Endothelial cell of umbilical vein (primary cell): ENCODE results near the gene PARP8. TPM values are rescaled to one million over a fixed set of nuclear protein-coding genes. Genes with fewer than 3 reads are reported as not detected.

Experiments
- BruUV-seq: library from RNA; stranded (reverse); fragments of 400-500 nt; replicated peaks from 2 replicates; lab custom pipeline; 2021; lab: Mats Ljungman, UMichigan
- CTCF ChIA-PET: fragments of 300-600, 350-600 bp; sonication (Branson Sonifier 250); formaldehyde crosslinking; loops from one replicate; lab custom pipeline; 2021; ENCODE audit warnings: antibody characterized with exemption, inconsistent platforms; lab: Charles Lee
- POLR2A ChIA-PET: fragments of 300-600, 350-600 bp; sonication (Branson Sonifier 250); formaldehyde crosslinking; loops from one replicate; lab custom pipeline; 2021; ENCODE audit warnings: antibody characterized with exemption, inconsistent platforms; lab: Charles Lee
- DNase-seq: peaks from one replicate; pipeline ENCODE4 v3.0.0-alpha.2; 2011; ENCODE audit warnings: low read depth, low spot score
- FAIRE-seq: peaks from 2 replicates; lab custom pipeline; 2011; peaks lifted over from hg19 to GRCh38; lab: Jason Lieb, UNC
- H2AFZ ChIP-seq: 2 replicates; pipeline ENCODE4 v1.6.0; 2012; ENCODE audit warnings: low read depth, low read length, control low read depth, inconsistent platforms
- H3K27ac ChIP-seq: 2 replicates; pipeline ENCODE4 v1.5.1; 2011; ENCODE audit warnings: low read depth, mild to moderate bottlenecking, control low read depth, low read length, moderate library complexity; ENCODE audit not compliant: insufficient read depth
- H3K27me3 ChIP-seq, 2 experiments: 2 replicates each; pipeline versions ENCODE4 v1.6.0 to v1.6.1; 2011; ENCODE audit warnings: low read length in 2 of 2, mixed read lengths in 1 of 2; ENCODE audit not compliant: control insufficient read depth in 2 of 2, insufficient read depth in 2 of 2
- H3K36me3 ChIP-seq, 2 experiments: 2 replicates in 1 of 2; 3 replicates in 1 of 2; pipeline ENCODE4 v1.5.1; 2011; ENCODE audit warnings: low read length in 2 of 2, mild to moderate bottlenecking in 1 of 2, moderate library complexity in 1 of 2; ENCODE audit not compliant: control insufficient read depth in 2 of 2, insufficient read depth in 2 of 2; ENCODE audit errors: extremely low read depth in 1 of 2
- H3K4me1 ChIP-seq: 3 replicates; pipeline ENCODE4 v1.5.1; 2011; ENCODE audit warnings: mild to moderate bottlenecking, low read length; ENCODE audit not compliant: control insufficient read depth, insufficient read depth; ENCODE audit errors: extremely low read depth
- H3K4me2 ChIP-seq: 2 replicates; pipeline ENCODE4 v1.6.1; 2011; ENCODE audit warnings: low read length, control low read depth, mixed read lengths; ENCODE audit not compliant: insufficient read depth
- H3K4me3 ChIP-seq, 3 experiments: fragments of 200-600 bp in 1 of 3; sonication (generic), shearing (Covaris generic) in 1 of 3; replicated peaks in 1 of 3; 2 replicates each; pipeline ENCODE4 v1.5.1; 2011 to 2016; ENCODE audit warnings: control low read depth in 3 of 3, low read length in 3 of 3, mild to moderate bottlenecking in 2 of 3, inconsistent platforms in 1 of 3, low read depth in 1 of 3, moderate library complexity in 1 of 3; ENCODE audit not compliant: insufficient read depth in 1 of 3
- H3K79me2 ChIP-seq: 2 replicates; pipeline ENCODE4 v1.6.0; 2012; ENCODE audit warnings: low read length, inconsistent platforms; ENCODE audit not compliant: control insufficient read depth, insufficient read depth
- H3K9ac ChIP-seq: replicated peaks from 2 replicates; pipeline ENCODE3; 2011; ENCODE audit warnings: low read length, control low read depth; ENCODE audit not compliant: insufficient read depth; ENCODE audit errors: extremely low read depth
- H3K9me1 ChIP-seq: replicated peaks from 3 replicates; pipeline ENCODE4 v1.6.0; 2011; ENCODE audit warnings: mild to moderate bottlenecking, low read length; ENCODE audit not compliant: control insufficient read depth, insufficient read depth; ENCODE audit errors: extremely low read depth
- H3K9me3 ChIP-seq: replicated peaks from 2 replicates; pipeline ENCODE4 v1.5.1; 2012; ENCODE audit warnings: low read length, inconsistent platforms; ENCODE audit not compliant: control insufficient read depth, insufficient read depth
- H4K20me1 ChIP-seq: replicated peaks from 2 replicates; pipeline ENCODE3; 2011; ENCODE audit warnings: mild to moderate bottlenecking, low read length; ENCODE audit not compliant: control insufficient read depth, insufficient read depth; ENCODE audit errors: extremely low read depth
- EZH2 ChIP-seq: IDR thresholded peaks from 2 replicates; pipeline ENCODE4 v1.6.1; 2012; ENCODE audit warnings: borderline replicate concordance, low read depth, mild to moderate bottlenecking, moderate library complexity, low read length, inconsistent platforms; ENCODE audit not compliant: severe bottlenecking
- FOS ChIP-seq: IDR thresholded peaks from 2 replicates; pipeline ENCODE4 v1.6.1; 2011; ENCODE audit warnings: mild to moderate bottlenecking, low read length, moderate library complexity, borderline replicate concordance; ENCODE audit not compliant: insufficient read depth
- GATA2 ChIP-seq: IDR thresholded peaks from 2 replicates; pipeline ENCODE4 v1.7.0; 2011; ENCODE audit warnings: low read depth, mild to moderate bottlenecking, moderate library complexity, mixed read lengths, low read length; ENCODE audit not compliant: insufficient read length, insufficient read depth
- JUN ChIP-seq: IDR thresholded peaks from 2 replicates; pipeline ENCODE4 v1.6.1; 2011; ENCODE audit warnings: borderline replicate concordance, low read depth; ENCODE audit not compliant: insufficient read length, insufficient read depth
- MYC ChIP-seq: IDR thresholded peaks from one replicate; pipeline ENCODE4 v1.6.1; 2011; ENCODE audit warnings: mild to moderate bottlenecking, low read depth, low read length
- POLR2A ChIP-seq: IDR thresholded peaks from 2 replicates; pipeline ENCODE4 v1.6.1; 2012; ENCODE audit warnings: low read depth, mild to moderate bottlenecking, control low read depth, low read length
- POLR2AphosphoS5 ChIP-seq: IDR thresholded peaks from 2 replicates; pipeline ENCODE4 v1.6.1; 2012; ENCODE audit warnings: low read depth, mild to moderate bottlenecking, control low read depth, low read length, moderate library complexity; ENCODE audit not compliant: insufficient read depth
- dilution Hi-C: fragments of 300-500 bp; cut with MboI; formaldehyde crosslinking; loops from one replicate; pipeline ENCODE4 v1.15.0; 2019; ENCODE audit warnings: low sequenced_read_pairs; ENCODE audit not compliant: extremely low pct_ligation_motif_present
- intact Hi-C: fragments of 100-400 bp; cut with micrococcal nuclease; formaldehyde crosslinking; loops from one replicate; pipeline ENCODE4 v1.10.0; 2022
- polyA plus RNA-seq, 4 experiments: library from polyadenylated mRNA; depleted of rRNA in 3 of 4; stranded (reverse) in 3 of 4; unstranded in 1 of 4; fragments of >200 nt; gene quantifications; 2 replicates each; pipeline versions ENCODE4 v1.2.1 to v1.2.3, GENCODE V29; 2011 to 2012; ENCODE audit warnings: missing spikeins in 1 of 4
- total RNA-seq: library from RNA; stranded (reverse); gene quantifications from 2 replicates; pipeline ENCODE4 v1.2.3, GENCODE V29; 2021
- TF ChIP-seq, protein P1 (sequence below): IDR thresholded peaks from 2 replicates; pipeline ENCODE4 v1.6.1; 2011; ENCODE audit not compliant: insufficient read depth, insufficient read length
- TF ChIP-seq, protein P2 (sequence below), 2 donors: IDR thresholded peaks; 1 replicate in 1 of 2; 2 replicates in 1 of 2; pipeline ENCODE4 v1.5.1; 2011; ENCODE audit warnings: low read length in 2 of 2, mild to moderate bottlenecking in 2 of 2, moderate library complexity in 2 of 2, control low read depth in 1 of 2, inconsistent platforms in 1 of 2, low read depth in 1 of 2; ENCODE audit not compliant: insufficient read depth in 1 of 2; ENCODE audit errors: extremely low read depth in 1 of 2

PARP8 gene
- total and polyA plus RNA-seq, 2 donors (not counting 3 experiments of a cell fraction or from before 2014, with no cell fraction given) = 0.03 to 0.60 TPM

DNA sequence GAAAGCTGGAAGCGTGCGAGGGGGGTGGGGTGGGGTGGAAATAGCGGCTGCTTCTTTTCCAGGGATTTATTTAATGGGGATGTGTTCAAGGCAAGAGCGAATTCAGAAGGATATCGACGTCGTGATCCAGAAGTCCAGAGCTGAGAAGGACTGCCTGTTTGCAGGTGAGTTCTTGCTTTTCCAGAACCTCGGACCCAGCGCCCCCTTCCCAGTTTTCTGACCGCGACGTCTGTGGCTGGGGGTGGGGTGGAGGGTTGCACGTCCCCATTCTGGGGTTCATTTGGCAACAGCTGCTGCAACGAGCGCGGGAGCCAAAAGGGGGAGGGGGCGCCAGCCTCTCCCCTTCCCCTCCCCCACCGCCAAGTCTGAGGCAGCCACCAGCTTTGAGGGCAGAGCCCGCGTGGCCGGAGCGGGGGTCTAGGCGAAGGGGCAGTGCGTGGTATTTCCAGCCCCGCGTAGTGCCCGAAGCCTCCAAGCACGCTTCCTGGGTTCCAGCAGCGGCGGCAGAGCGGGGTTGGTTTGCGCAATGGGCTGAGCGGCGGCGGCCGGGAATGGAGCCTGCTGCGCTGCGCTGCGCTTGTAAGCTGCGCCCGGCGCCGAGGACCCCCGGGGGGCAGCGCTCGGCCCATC is 701 bp downstream of the PARP8 start:
- H3K27me3 ChIP-seq = peaks cover 4 to 10% of the 10 kb centered on the region in 2 experiments
- dilution Hi-C loops = no loop called here
- POLR2A ChIA-PET = no interaction called here

More for the DNA sequence above, 701 bp downstream of the PARP8 start:
- Histone ChIP-seq H3K9me1 (no peaks in the 10 kb centered on the region), H3K4me3 (peak overlapping the region; percentile 51 to 67 (median 52)), H3K4me1 (peaks cover 8% of the 10 kb centered on the region), H2AFZ (peak overlapping the region; percentile 81), H3K36me3 (no peaks in the 10 kb centered on the region), H3K9ac (peak overlapping the region; percentile 37), H4K20me1 (no peaks in the 10 kb centered on the region), H3K79me2 (no peaks in the 10 kb centered on the region), H3K9me3 (no peaks in the 10 kb centered on the region), H3K27ac (no peak overlapping the region), H3K4me2 (peak overlapping the region; percentile 85)
- DNase-seq (peak; percentile 4), FAIRE-seq (no peak)
- BruUV-seq = no TSS peak
- TF ChIP-seq MYC (no peak), JUN (no peak), POLR2A (no peak), EZH2 (no peak), GATA2 (no peak), FOS (no peak), POLR2AphosphoS5 (no peak)
- TF ChIP-seq, protein P1, sequence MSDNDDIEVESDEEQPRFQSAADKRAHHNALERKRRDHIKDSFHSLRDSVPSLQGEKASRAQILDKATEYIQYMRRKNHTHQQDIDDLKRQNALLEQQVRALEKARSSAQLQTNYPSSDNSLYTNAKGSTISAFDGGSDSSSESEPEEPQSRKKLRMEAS = no peak
- TF ChIP-seq, protein P2, sequence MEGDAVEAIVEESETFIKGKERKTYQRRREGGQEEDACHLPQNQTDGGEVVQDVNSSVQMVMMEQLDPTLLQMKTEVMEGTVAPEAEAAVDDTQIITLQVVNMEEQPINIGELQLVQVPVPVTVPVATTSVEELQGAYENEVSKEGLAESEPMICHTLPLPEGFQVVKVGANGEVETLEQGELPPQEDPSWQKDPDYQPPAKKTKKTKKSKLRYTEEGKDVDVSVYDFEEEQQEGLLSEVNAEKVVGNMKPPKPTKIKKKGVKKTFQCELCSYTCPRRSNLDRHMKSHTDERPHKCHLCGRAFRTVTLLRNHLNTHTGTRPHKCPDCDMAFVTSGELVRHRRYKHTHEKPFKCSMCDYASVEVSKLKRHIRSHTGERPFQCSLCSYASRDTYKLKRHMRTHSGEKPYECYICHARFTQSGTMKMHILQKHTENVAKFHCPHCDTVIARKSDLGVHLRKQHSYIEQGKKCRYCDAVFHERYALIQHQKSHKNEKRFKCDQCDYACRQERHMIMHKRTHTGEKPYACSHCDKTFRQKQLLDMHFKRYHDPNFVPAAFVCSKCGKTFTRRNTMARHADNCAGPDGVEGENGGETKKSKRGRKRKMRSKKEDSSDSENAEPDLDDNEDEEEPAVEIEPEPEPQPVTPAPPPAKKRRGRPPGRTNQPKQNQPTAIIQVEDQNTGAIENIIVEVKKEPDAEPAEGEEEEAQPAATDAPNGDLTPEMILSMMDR (IDR thresholded peaks at IDR 0.05; ENCODE audit: extremely low read depth in 1 of 2, insufficient read depth in 1 of 2, low read depth in 1 of 2, low read length in 2 of 2) = no peak
- intact Hi-C loops = no loop called here
- CTCF ChIA-PET = no interaction called here
